HG03439 (cell line): ENCODE results near the gene PLCXD1.
"Not testable (repeated sequence)": the region's sequence is repeated elsewhere in the genome, so short reads cannot be mapped to it uniquely, and the experiment has no call there.

Experiments
- ATAC-seq: cut with Tn5 transposase; IDR thresholded peaks from one replicate; pipeline ENCODE4 v1.9.1; 2021; ENCODE audit warnings: mild to moderate bottlenecking, moderate library complexity; ENCODE audit not compliant: unreplicated experiment

Gene PLCXD1

DNA sequence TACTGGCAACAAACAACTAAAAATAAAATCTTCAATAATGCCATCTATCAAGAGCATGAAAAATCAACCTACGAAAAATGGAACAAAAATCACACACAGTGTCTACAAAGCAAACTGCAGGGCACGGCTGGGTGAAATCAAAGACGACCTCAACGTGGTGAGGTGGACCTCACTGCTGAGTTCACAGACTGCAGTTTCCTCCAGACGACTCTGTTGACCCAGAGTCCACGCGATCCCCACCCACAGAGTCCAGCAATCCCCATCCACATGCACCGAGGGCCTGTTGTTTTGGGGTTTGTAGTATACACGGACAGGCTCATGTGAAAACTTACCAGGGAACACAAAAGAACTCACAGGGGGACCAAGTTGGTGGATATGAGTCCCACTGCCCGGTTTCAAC lies 68.5 kb downstream of the PLCXD1 start:
- ATAC-seq = no peak

DNA sequence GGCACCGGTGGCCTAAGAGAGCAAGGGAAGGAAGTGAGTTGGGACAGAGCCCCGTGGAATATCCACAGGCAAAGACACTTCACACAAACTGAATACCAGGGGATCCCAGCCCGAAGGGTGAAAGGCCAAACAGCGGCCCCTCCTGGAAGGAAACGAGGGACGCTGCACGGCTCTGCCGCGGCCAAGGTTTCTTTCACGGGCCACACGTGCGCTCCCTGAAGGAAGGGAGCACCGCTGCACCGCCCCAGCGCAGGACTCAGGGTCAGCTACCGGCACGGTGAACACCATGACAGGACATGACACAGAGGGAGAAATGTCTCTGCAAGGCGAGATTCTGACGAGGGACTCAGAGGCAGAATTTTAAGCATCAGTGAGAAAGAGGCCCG lies 69.0 kb downstream of the PLCXD1 start:
- no peak for ATAC-seq

DNA sequence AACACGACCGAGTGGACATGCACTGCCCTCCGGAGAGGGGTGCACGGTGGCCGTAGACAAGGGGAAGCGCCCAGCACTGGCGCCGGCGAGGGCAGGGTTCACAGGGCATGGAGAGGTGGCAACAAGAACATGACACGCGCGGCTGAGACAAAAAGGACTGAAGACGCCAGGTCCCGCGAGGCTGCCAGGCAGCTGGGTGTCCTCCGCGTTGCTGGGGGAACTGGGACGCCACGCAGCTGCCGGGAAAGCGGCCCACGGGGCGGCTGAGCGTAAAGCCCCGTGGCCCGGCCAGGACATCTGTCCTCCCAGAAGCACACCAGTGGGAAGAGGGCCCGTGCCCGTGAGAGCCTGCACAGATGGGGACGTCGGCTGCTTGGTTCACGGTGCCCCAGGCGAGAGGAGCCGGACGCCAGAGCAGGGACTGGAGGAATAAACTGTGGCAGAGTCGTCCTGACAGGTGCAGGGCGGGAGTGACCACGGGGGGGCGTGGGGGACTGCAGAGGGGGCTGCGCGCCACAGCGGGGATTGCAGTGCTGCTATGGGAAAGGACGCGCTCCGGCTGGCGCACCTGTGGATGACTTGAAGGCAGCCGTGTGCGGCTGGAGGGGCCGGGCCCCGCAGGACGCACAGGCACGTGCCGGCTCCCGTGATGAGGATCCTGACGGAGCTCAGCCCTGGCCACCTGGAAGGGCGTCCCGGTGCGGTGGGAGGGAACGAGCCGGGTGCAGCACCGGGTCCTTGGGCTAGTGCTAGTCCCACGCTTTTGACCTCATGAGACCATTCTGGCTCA lies 69.5 kb downstream of the PLCXD1 start:
- no peak for ATAC-seq

DNA sequence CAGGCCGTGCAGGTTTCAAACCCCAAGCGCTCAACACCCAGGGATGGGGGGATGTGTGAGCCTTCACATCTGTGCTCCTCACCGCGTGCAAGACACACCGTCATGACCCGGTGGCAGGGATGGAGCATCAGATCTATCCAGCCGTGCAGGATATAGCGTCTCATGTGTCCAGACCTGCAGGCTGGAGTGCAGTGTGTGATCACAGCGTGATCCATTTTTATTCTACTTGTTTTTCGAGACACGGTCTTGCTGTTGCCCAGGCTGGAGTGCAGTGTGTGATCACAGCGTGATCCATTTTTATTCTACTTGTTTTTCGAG lies 70.1 kb downstream of the PLCXD1 start:
- not testable (repeated sequence) for ATAC-seq

DNA sequence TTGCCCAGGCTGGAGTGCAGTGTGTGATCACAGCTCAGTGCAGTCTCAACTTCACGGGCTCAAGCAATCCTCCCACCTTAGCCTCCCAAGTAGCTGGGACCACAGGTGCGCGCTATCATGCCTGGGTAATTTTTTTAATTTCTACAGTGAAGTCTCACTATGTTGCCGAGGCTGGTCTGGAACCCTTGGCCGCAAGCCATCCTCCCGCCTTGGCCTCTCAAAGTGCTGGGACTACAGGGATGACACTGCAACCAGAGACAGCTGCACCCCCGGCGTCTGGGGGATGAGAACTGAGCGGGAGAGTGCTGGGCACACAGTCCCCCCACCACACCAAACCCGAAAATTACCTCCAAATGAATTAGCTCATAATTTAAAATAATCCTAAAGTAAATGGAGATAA lies 70.6 kb downstream of the PLCXD1 start:
- ATAC-seq = no peak

DNA sequence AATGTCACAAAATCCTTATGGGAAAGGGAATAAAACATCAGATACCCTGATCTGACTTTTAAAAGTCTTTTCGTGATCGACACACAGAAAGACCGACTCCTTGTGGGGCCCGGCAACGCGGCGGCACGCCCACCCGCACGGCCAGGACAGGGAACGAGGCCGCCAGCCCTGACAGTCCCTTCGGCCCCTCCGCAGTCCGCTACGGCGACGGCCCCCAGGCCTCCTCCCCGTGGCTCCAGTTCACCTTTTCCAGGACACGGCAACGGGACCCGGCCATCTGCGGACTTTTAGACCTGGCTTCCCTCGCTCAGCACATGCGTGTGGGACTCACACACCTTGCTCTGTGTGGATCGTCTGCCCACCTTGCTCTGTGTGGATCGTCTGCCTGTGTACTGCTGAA lies 71.0 kb downstream of the PLCXD1 start:
- no peak for ATAC-seq

DNA sequence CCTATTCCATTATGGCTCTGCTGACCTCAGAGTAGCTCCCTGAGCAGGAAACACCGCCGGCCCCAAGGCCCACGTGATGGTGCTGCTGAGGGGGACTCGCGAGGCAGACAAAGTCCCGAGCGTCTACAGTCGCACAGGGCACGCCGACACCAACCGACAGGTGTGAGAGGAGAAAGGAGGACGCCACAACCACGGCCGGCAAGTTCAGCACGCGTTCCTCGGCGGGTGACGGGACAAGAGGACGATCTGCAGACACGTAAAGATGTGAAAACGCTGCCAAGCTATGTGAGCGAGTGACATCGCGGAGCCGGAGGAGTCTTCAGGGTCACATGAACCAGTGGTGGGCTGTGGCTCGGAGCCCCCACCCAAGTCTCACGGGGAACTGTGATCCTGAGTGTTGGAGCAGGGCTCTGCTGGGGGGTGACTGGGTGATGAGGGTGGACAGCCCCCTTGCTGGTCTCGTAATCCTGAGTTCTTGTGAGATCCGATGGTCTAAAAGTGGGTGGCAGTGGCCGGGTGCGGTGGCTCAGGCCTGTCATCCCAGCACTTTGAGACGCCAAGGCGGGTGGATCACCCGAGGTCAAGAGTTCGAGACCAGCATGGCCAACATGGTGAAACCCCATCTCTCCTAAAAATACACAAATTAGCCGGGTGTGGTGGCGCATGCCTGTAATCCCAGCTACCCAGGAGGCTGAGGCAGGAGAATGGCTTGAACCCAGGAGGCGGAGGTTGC lies 71.6 kb downstream of the PLCXD1 start:
- ATAC-seq = no peak
